ENCODE measurements around the gene NSD2.
A peak's percentile ranks its signal among the peaks of the same experiment; 100 is the strongest.
"Not testable (repeated sequence)": the region's sequence is repeated elsewhere in the genome, so short reads cannot be mapped to it uniquely, and the experiment has no call there.

The NSD2 gene

DNA sequence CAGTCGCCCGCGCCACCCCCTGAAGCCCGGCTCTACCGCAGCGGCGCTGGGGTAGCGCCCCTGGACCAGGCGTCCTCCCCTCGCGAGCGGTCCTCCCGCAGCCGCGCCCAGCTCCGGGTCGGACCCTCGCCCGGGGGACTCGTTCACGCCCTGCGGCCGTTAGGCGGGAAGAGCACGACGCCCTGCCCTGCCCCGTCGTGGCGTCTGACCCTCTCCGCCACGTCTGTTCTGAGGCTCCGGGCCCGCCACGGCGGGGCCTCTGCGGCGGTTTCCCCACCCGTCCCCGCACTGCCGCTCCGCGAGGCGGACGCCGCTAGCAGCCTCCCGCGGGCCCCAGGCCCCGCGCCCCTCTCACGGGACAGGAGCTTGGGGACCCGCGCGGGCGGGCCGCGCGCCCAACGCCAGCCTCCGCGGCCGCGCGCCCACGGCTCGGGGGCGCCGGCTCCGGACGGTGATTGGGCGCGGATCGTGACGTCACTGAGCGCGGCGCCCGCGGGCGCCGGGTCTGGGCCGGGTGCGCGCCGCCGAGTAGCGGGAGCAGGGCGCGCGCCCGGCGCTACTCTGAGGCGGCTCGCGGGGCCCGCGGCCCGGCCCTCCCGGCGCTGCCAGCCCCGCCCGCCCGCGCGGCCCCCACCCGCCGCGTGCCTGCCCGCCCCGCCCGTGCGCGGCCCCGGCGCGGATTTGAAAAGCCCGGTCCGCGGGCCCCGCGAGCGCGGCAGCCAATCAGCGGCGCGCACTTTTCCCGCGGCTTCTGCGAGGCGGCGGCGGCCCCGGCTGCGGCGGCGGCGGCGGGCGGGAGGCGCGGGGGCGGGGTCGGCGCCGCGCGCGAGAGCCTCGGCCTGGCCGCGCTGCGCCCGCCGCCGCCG, at the start of gene NSD2:
TSS of gene NSD2 (plus strand) at position 816 of the 866 bp plus-strand sequence. CDS start 29,262 bp downstream, outside the sequence.
- peak; percentile 96 for DNase-seq (ENCODE audit: low spot score)

DNA sequence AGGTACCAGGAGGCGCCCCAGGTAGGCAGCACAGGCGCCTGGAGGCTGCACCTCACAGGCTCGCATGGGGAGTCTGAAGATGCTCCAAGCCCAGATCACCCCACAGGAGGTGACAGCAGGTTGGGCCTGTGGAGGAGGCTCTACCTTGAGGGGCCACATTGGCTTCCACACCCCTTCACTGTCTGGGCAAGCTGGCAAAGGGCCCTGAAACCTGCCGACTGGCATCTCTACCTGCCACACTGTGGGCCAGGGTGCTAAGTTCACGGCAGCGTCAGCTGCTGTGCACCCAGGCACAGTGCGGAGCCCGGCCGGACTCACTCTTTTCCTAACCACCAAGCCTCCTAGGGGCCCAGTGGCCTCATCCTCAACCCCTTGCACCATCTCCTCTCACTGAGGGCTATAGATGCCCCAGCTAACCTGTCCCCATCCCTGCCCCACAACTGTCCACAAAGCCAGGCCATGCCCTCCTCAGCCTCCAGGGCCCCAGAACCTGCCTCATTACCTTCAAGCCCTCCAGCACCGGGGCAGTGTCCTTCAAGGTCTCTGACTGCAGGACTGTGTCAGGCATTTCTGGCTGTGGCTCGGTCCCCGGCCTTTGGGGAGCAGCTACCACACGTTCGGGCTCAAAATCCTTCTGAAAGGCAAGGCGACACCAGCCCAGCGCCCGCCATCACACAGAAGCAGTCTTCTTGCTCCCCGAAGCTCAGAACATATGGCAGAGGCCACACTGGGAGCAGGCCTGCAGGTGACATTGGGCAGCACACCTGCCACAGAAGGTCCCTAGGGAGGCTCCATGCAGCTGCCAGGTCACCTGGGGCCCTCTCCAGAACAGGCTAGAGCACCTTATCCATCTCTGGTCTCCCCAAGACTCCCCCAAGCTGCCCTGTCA, 49.3 kb upstream of the NSD2 start:
- no peak for DNase-seq (ENCODE audit: low spot score)

DNA sequence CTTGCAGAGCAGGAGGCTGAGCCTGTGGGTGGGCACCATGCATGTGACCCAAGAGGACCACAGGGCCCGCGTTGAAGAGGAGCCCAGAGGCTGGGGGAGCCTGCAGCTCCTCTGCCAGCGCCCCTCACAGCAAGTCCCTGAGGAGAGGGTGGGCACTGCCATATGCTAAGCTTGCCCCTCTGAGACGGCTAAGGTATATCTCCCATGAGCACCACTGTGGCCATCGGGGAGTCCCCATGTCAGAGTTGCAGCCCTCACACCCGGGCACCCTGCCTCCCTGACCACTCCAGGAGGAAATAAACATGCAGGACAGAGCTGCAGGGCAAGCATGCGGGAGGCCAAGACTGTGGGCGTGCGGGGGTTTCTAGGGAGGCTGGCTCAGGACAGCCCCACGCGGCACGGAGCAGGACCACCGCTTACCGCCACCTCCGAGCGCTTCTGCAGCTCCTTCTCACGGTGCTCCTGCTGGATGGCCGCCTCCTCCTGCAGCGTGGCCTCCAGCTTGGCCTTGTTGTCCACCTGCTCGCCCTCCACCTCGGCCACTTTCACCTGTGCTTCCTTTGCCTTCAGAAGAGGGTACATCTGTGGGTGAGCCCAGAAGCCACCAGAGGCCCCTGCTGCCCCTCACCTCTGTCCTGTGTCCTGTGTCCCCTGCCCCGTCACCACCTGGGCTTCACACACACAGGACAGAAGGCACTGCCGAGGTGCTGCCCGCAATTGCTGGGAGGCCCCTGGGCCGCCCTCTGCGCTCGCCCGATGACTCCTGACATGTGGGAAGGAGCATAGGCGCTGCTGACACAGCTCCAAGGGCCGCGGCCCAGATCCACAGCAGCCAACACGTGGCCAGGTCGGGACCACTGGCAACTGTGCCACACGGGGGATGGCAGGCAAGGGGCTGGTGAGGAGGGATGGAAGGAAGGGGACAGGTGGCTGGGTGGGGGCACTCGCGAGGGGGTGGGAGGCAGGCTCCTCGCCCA, 48.3 kb upstream of the NSD2 start:
- DNase-seq (ENCODE audit: low spot score): no peak

DNA sequence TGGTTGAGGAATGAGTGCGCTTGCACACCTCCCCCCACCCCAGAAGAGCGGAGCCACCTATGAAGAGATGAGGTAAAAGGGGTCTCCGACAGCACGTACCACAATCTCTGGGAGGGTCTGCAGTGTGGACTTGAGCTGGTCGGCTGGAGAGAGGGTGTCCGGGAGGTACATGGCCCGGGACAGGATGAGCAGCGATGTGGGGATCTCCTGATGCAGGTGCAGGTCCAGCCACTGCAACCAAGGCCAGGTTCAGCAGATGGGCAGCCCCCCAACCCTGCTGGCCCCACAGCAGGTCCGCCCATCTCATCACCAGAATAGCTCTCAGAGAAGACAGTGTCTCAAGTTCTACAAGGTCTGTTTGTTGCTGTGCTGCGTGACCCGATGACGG, 47.7 kb upstream of the NSD2 start:
- no peak for DNase-seq (ENCODE audit: low spot score)

DNA sequence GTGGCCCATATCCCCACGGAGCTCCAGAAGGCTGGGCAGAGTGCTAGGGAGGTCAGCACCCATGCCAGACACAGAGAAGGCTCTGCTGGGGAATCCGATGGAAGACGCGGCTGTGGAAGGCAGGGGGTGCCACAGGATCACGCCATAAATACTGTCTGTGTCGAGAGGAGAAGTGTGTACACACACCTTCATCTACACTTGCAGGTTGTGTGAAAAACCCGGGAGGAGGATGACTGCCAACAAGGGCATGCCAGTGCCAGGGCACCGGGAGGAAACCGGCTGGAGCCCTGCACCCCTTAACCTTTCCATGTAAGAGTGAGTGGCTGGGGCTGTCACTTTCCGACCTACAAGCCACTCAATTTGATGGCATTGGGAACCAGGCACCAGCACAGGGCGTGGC, 46.4 kb upstream of the NSD2 start:
- DNase-seq (ENCODE audit: low spot score): no peak

DNA sequence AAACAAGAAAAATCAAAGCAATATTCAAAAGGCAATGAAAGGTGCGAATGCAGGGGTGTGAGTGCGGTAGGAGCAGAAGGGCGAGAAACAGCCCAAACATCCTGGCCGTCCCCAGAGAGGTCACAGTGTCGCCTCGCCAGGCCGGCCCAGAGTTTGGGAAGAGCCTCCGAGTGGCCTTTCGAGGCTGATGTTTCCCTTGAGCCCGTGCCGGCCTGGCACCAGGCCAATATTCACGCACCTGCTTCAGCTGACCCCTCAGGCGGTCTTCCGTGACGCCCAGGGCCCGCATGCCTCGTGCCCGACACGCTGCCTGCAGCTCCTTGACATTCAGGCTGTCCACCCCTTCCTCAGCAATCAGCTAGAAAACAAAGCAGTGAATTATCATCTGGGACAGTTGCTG, 45.9 kb upstream of the NSD2 start:
- no peak for DNase-seq (ENCODE audit: low spot score)

DNA sequence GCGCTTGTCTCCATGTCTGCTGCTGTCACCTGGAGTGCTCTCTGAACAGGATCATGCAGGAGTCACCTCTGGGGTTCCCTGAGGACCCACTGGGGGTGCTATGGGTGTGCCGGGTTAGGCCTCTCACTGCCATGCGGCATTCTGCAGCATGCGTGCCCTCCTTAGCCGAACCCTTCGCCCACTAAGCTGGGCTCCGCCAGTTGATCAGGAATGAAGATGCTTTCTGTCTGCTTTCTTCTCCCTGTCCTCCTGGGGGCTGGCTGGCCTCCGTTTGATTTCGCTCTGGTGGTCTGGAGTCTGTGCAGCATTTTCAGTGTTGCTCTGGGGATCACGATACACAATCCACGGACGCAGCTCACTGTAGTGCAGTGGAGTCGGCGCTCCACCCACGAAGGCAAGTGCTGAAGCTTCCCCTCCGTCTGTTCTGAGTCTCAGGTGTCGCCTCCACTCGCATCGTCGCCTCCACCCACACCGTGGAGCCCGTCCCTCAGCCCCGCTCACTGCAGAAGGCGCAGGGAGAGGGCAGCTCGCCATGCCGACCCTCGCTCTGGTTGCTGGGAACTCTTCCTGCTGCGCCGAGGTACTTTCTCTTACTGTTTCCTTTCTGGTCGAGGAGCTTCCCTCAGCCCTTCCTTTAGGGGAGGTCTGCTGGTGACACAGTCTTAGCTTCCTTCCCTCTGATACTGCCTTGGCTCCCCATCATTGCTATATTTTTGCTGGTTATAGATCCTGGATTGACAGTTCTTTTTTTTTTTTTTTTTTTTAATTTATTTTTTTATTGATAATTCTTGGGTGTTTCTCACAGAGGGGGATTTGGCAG, 44.5 kb upstream of the NSD2 start:
- no peak for DNase-seq (ENCODE audit: low spot score)

DNA sequence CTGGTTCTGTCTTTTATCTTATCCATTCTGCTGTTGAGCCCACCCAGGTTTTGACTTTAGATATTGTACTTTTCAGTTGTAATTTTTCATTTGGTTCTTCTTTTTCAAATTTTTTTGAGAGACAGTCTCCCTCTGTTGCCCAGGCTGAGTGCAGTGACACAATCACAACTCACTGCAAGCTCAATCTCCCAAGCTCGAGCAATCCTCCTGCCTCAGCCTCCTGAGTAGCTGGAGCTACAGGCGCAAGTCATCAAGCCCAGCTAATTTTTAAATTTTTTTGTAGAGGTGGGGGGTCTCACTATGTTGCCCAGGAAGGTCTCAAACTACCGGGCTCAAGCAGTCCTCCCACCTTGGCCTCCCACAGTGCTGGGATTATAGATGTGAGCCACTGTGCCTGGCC, 41.0 kb upstream of the NSD2 start:
- DNase-seq (ENCODE audit: low spot score): no peak

DNA sequence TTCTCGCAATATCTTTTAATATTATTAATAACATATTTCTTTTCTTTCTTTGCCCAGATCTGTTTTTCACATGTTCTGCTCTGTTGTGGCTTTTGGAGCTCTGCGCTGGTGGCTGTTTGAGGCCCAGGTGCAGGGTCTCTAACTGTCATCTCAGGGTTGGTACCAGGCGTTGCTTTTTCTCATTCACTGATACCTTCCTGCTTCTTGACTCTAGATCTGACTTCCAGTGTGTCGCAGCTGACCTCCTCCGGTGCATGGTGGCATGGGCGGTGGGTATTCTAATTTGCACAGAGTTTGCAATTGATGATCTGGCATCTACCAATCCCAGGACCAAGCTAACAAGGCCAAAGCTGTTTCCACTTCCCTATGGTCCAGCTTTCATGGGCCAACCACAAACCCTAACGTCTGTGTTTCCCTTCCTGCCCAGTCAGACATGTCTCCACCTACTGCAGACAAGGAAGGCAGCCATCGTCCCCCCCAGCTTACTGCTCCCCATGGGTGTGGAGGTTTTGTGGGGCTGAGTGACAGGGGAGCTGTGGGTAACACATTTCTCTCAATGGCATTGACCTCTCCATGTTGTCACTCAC, 40.5 kb upstream of the NSD2 start:
- DNase-seq (ENCODE audit: low spot score): no peak

DNA sequence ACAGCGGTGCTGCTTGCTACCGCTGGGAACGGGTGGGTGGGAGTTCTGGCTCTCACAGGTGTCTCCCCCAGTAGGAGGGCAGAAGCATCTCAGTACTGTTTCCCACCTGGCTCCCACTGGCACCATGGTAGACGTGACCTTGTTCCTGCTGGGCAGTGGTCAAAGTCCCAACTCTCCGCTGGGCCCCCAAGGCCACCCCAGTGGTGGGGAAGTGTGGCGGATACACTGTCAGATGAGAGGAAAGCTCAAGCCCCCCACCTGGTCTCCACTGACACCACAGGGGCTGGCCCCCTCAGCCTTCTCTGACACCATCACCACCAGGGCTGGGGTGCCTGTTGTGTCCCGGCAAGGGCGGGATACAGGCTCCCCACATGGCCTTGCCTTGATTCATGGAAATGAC, 39.9 kb upstream of the NSD2 start:
- no peak for DNase-seq (ENCODE audit: low spot score)

DNA sequence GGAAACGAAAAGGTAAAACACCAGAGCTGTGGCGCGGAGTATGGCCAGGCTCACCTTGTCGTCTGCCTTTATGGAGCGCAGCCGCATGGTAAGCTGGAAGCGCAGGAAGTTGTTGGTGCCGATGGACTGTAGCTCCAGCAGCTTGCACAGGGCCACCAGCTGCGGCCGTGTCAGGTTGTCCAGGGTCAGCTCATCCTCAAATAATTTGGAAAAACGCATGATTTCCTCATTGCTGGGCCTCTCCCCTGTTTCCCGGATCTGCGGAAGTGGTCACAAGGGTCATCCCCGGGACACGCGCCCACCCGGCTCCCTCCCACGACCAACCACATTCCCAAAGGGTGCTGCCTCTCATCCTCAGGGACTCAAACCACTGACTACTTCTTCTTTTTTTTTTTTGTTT, 38.5 kb upstream of the NSD2 start:
- DNase-seq (ENCODE audit: low spot score): no peak

DNA sequence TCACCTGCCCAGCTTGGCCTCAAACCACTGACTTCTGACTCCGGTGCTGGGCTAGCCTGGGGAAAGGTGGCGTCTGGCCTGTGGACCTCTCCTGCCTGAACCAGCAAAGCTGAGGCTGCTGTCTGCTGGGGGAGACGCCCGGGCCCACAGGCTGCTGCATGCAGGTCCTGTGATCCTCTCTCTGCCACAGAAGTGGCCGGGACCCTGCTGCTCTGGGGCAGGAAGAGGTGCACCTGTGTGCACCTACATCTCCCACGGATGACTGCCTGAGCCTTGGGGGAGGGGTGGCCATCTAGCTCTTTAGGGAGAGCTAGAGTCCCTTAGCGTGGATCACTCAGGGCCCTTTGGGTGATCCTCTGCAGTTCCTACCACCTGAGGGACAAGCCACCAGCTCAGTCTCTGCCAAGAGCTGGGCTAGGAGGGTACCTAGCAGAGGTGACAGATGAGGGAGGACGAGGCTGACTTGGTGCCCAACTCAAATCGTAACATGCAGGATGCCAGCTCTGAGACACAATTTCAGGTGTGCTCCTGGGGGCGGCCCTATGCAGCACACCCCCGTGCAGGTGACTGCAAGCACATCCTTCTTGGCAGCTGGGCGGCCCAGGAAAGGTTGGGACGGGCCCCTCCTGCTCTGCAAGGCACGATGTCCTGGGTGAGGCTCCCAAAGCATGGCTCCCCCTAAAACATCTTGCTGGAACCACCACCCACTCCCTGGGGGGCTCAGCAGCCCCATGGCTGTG, 37.7 kb upstream of the NSD2 start:
- DNase-seq (ENCODE audit: low spot score): peak; percentile 48

DNA sequence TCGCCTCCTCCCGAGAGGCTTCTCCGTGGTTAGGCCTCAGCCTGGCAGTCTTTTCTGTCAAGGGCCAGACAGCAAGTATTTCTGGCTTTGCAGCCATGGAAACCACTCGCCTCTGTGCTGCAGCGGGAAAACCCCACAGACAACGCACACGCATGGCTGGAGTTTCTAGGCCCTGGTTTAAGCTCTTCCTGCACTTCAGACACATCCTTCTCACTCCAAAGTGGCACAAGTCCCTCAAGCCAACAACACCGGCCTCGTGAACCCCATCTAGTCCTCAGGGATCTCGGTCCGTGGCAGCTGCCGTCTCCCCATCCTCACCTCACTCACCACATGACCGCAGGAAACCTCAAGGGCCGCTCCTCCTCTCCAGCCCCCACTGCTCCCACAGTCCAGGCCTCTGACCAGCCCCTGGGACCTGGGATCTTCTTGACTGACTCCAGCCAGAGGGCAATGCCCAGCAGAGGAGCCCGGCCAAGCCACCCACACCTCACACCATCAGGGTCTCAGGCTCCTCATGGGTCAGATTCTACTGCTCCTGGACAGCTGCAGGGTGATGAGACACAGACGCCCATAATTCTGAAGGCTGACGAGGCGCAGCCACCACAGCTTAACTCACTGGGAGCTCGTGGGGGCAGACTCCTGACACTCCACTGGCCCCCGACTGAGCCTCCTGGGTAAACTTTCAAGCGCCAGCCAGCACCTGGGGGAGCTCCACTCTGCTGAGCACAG, 37.0 kb upstream of the NSD2 start:
- peak; percentile 65 for DNase-seq (ENCODE audit: low spot score)

DNA sequence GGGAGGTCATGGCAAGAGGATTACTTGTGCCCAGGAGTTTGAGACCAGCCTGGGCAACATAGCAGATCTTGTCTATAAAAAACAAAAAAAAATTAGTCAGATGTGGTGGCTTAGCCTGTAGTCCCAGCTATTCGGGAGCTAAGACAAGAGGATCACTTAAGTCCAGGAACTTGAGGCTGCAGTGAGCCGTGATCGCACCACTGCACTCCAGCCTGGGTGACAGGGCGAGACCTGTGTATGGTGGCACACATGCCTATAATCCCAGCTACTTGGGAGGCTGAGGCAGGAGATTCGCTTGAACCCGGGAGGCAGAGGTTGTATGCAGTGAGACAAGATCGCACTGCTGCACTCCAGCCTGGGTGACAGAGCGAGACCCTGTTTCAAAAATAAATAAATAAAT, 35.4 kb upstream of the NSD2 start:
- not testable (repeated sequence) for DNase-seq (ENCODE audit: low spot score)

DNA sequence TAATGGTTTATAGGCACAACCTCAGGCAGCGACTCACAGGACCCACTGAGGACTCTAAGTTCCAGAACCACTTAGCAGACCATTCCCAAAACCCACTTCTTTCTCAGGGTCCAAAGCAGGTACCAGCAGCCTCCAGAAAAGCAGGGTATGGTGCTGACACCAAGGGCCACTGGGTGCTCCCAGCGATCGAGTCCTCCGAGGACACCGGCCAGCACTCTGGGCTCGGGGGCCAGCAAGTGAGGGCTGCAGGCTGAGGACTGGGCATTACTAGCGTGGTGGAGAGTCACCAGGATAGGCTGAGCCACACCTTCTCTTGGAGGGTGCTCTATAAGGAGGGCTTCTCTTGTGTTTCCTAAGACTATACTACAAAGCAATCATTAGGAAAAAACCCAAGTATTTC, 34.5 kb upstream of the NSD2 start:
- no peak for DNase-seq (ENCODE audit: low spot score)

DNA sequence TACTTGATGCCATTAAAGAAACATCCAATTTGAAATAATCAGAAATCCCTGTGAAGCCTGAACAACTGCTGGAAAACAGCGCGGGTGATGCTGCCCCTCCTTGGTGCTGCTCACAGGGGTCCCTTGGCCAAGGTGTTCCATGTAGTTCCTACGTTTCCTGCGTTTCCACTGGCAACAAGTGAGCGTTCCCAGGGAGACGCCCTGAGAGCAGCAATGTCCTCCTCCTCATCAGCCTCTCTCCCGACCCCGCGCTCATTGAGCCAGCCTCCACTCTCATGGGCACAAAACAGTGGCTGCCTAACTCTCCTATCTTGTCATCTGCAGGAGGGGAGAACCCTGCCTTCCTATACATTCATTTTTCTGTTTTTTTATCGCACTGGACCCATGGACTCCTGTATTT, 34.1 kb upstream of the NSD2 start:
- no peak for DNase-seq (ENCODE audit: low spot score)

DNA sequence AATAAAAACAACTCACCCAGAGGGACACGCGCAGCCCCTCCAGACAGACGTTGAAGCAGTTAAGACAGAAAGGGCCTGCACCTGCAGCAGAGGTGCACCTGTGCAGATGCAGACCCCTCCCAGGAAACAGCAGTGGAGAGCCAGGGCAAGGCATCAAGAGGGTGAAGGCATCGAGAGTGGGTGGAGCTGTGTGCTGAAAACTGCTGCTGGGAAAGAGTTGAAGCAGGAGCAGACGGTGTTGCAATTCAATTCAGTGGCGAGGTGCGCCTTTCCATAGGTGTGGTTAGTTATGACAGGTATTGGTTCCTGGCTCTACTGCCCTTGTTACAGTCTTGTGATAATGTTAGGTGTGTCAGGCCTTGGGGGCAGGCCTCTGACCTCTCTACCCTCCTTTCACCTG, 31.9 kb upstream of the NSD2 start:
- no peak for DNase-seq (ENCODE audit: low spot score)

DNA sequence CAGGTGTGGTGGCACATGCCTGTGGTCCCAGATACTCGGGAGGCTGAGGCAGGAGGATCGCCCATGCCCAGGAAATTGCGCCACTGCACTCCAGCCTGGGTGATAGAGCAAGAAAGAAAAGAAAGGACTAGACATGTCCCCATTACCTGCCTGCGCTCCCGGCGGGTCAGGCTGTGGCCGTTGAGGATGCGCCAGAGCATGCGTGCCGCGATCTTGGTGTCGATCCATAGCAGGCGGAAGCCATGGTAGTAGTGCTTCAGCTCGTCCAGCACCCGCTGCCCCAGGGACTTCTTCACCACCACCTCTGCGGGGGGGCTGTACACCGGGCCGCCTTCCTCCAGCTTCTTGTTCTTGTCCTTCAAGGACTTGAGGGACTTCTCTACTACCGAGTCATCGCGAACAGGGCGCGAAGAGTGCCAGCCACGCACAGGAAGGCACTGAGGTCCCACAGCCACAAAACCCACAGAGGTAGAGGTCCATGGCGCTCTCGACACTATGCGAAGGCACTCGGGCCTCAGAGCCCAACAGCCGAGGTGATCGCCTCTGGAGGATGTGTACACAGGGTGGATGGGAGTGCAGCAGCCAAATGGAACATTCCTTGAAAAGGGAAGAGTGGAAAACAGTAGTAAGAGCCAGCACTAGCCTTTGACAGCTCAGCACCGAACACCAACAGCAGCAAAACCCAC, 29.8 kb upstream of the NSD2 start:
- DNase-seq (ENCODE audit: low spot score): no peak

DNA sequence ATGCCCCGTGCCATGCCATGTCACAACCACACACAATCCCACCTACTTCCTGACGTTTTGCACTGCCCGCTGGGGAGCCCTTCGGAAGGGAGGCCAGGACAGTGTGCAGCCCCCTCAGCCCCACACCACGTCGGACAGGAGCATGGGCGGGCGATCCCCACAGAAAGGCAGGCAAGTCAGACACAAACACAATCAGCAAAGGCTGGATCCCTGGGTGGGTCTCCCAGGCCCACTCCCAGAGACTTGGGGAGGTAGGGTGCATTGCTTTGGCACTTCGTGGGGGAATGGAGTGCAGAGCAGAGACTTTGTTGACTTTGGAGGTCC, 29.3 kb upstream of the NSD2 start:
- no peak for DNase-seq (ENCODE audit: low spot score)

Measured in germinal center (tissue), 1 donor.